Measurements from ENCODE around the gene KLHL13.

- TF ChIP-seq CTCF (IDR thresholded peaks at IDR 0.05; ENCODE audit: insufficient read depth, low read length, poor library complexity, severe bottlenecking) (no peak), EZH2phosphoT487 (conservative IDR thresholded peaks at IDR 0.05; ENCODE audit: low read length) (no peak)
Measured at GRCh38 chrX:118126286-118126685, 9.7 kb upstream of the KLHL13 start.

All from SU-DHL-6 (cell line).